ENCODE data around the gene COL5A2.

DNA sequence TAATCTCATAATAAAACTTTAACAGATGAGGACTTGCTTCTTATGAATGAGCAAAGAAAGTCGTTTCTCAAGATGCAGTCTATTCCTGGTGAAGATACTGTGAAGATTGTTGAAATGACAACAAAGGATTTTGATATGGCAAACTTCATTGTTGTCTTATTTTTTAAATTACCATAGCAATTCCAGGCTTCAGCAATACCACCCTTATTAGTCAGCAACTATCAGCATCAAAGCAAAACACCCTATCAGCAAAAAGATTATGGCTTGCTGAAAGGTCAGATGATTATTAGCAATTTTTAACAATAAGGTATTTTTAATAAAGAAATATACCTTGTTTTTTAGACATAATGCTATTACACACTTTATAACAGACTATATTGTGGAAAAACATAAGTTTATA, 88.3 kb downstream of the COL5A2 start:
- TF ChIP-seq SMC3 (conservative IDR thresholded peaks at IDR 0.05; ENCODE audit: poor library complexity) (no peak), EP300 (conservative IDR thresholded peaks at IDR 0.05; ENCODE audit: poor library complexity, severe bottlenecking) (no peak), RAD21 (conservative IDR thresholded peaks at IDR 0.05) (no peak), EZH2 (IDR thresholded peaks at IDR 0.05; ENCODE audit: borderline replicate concordance, insufficient read depth, low read length, poor library complexity, severe bottlenecking) (no peak)
- TF ChIP-seq, protein P1, sequence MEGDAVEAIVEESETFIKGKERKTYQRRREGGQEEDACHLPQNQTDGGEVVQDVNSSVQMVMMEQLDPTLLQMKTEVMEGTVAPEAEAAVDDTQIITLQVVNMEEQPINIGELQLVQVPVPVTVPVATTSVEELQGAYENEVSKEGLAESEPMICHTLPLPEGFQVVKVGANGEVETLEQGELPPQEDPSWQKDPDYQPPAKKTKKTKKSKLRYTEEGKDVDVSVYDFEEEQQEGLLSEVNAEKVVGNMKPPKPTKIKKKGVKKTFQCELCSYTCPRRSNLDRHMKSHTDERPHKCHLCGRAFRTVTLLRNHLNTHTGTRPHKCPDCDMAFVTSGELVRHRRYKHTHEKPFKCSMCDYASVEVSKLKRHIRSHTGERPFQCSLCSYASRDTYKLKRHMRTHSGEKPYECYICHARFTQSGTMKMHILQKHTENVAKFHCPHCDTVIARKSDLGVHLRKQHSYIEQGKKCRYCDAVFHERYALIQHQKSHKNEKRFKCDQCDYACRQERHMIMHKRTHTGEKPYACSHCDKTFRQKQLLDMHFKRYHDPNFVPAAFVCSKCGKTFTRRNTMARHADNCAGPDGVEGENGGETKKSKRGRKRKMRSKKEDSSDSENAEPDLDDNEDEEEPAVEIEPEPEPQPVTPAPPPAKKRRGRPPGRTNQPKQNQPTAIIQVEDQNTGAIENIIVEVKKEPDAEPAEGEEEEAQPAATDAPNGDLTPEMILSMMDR (IDR thresholded peaks at IDR 0.05; ENCODE audit: poor library complexity, severe bottlenecking) = no peak
